PC-9 (cell line): ENCODE measurements around the gene C2orf76.

Experiments
- EZH2 ChIP-seq: fragments of 200-600 bp; sonication (generic); IDR thresholded peaks from 2 replicates; pipeline ENCODE4 v1.8.0; 2017; ENCODE audit warnings: antibody characterized with exemption, low read depth
- TF ChIP-seq, protein P1 (sequence below): fragments of 200-600 bp; sonication (generic); conservative IDR thresholded peaks from 2 replicates; pipeline ENCODE4 v1.6.1; 2017; ENCODE audit warnings: mixed run types, antibody characterized with exemption, mild to moderate bottlenecking, moderate library complexity

GRCh38 chr2:119339562-119339923 is 27.1 kb downstream of the C2orf76 start:
- TF ChIP-seq, protein P1, sequence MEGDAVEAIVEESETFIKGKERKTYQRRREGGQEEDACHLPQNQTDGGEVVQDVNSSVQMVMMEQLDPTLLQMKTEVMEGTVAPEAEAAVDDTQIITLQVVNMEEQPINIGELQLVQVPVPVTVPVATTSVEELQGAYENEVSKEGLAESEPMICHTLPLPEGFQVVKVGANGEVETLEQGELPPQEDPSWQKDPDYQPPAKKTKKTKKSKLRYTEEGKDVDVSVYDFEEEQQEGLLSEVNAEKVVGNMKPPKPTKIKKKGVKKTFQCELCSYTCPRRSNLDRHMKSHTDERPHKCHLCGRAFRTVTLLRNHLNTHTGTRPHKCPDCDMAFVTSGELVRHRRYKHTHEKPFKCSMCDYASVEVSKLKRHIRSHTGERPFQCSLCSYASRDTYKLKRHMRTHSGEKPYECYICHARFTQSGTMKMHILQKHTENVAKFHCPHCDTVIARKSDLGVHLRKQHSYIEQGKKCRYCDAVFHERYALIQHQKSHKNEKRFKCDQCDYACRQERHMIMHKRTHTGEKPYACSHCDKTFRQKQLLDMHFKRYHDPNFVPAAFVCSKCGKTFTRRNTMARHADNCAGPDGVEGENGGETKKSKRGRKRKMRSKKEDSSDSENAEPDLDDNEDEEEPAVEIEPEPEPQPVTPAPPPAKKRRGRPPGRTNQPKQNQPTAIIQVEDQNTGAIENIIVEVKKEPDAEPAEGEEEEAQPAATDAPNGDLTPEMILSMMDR: no peak
- TF ChIP-seq EZH2: no peak
